HepG2 (cell line): ENCODE results near the gene NDUFAF3. TPM values are rescaled to one million over a fixed set of nuclear protein-coding genes. Genes with fewer than 3 reads are reported as not detected.

Source experiments
- ATAC-seq: fragments of 200-7000 bp; cut with Tn5 transposase; 3 replicates; pipeline ENCODE4 v1.9.1; 2020; ENCODE audit warnings: mild to moderate bottlenecking, moderate library complexity
- BruUV-seq: library from RNA; stranded (reverse); fragments of 400-500 nt; replicated peaks from 2 replicates; lab custom pipeline; 2021; lab: Mats Ljungman, UMichigan
- CTCF ChIA-PET: fragments of 300-600 bp; formaldehyde crosslinking; extraction: SDS; loops from one replicate; lab custom pipeline; 2021; ENCODE audit warnings: low total read pairs, inconsistent platforms, low intra/inter-chr PET ratio; lab: Yijun Ruan, JAX
- POLR2A ChIA-PET: fragments of 350-600 bp; sonication (Branson Sonifier 250); formaldehyde crosslinking; loops from one replicate; lab custom pipeline; 2020; ENCODE audit warnings: antibody characterized with exemption, inconsistent platforms; lab: Yijun Ruan, JAX
- DNase-seq: peaks from one replicate; pipeline ENCODE4 v3.0.0-alpha.2; 2015; ENCODE audit warnings: low spot score
- FAIRE-seq: peaks from 3 replicates; lab custom pipeline; 2011; peaks lifted over from hg19 to GRCh38; lab: Jason Lieb, UNC
- H2AFZ ChIP-seq: one replicate; pipeline ENCODE4 v1.6.1; 2011; ENCODE audit warnings: low read length, inconsistent platforms
- H3K27ac ChIP-seq: fragments of 300-600 bp; 3 replicates; pipeline ENCODE4 v1.8.0; 2011; ENCODE audit warnings: mixed run types, mild to moderate bottlenecking, mixed read lengths, low read length, inconsistent platforms; ENCODE audit not compliant: insufficient read depth; ENCODE audit errors: extremely low read length
- H3K27me3 ChIP-seq, 2 experiments: fragments of 200-600 bp in 1 of 2; 2 replicates in 1 of 2; 3 replicates in 1 of 2; pipeline versions ENCODE4 v1.6.0 to v1.8.0; 2011; ENCODE audit warnings: low read length in 2 of 2, mild to moderate bottlenecking in 2 of 2, moderate library complexity in 2 of 2, inconsistent platforms in 1 of 2; ENCODE audit not compliant: insufficient read depth in 2 of 2, control insufficient read depth in 1 of 2
- H3K36me3 ChIP-seq, 2 experiments: fragments of 200-600 bp in 1 of 2; replicated peaks in 1 of 2; 2 replicates in 1 of 2; 3 replicates in 1 of 2; pipeline versions ENCODE4 v1.5.1 to v1.8.0; 2011; ENCODE audit warnings: low read length in 2 of 2, inconsistent platforms in 1 of 2; ENCODE audit not compliant: insufficient read depth in 2 of 2, control insufficient read depth in 1 of 2
- H3K4me1 ChIP-seq: 2 replicates; pipeline ENCODE4 v1.5.1; 2012; ENCODE audit warnings: low read length, inconsistent platforms; ENCODE audit not compliant: insufficient read depth
- H3K4me2 ChIP-seq: 2 replicates; pipeline ENCODE4 v1.6.0; 2011; ENCODE audit warnings: low read depth, low read length, inconsistent platforms
- H3K4me3 ChIP-seq, 3 experiments: fragments of 200-600 bp in 1 of 3; sonication (generic), shearing (Covaris generic) in 1 of 3; replicated peaks in 1 of 3; 2 replicates each; pipeline ENCODE4 v1.5.1; 2011 to 2016; ENCODE audit warnings: low read length in 3 of 3, inconsistent platforms in 2 of 3, low read depth in 2 of 3, mild to moderate bottlenecking in 2 of 3, control low read depth in 1 of 3, mixed read lengths in 1 of 3; ENCODE audit not compliant: insufficient read depth in 1 of 3
- H3K79me2 ChIP-seq: one replicate; pipeline ENCODE4 v1.6.1; 2011; ENCODE audit warnings: low read length, inconsistent platforms; ENCODE audit not compliant: insufficient read depth
- H3K9ac ChIP-seq: 2 replicates; pipeline ENCODE4 v1.6.0; 2011; ENCODE audit warnings: mild to moderate bottlenecking, low read depth, low read length, inconsistent platforms; ENCODE audit not compliant: insufficient read depth
- H3K9me3 ChIP-seq: 2 replicates; pipeline ENCODE4 v1.5.1; 2012; ENCODE audit warnings: mild to moderate bottlenecking, low read length
- H4K20me1 ChIP-seq: 2 replicates; pipeline ENCODE4 v1.6.0; 2011; ENCODE audit warnings: inconsistent platforms, mild to moderate bottlenecking, low read length, moderate library complexity; ENCODE audit not compliant: insufficient read depth
- ATRX ChIP-seq: sonication (generic); formaldehyde crosslinking; IDR thresholded peaks from 2 replicates; pipeline ENCODE4 v1.4.0; 2020; ENCODE audit warnings: missing genetic modification reagents, borderline replicate concordance
- CC2D1A ChIP-seq: sonication (generic); formaldehyde crosslinking; IDR thresholded peaks from 2 replicates; pipeline ENCODE4 v1.8.1; 2023; ENCODE audit warnings: mild to moderate bottlenecking, missing genetic modification reagents
- CTCF ChIP-seq: sonication (generic); formaldehyde crosslinking; IDR thresholded peaks from 2 replicates; pipeline ENCODE4 v1.5.0; 2020; ENCODE audit warnings: mild to moderate bottlenecking, missing genetic modification reagents, moderate library complexity
- FOXJ3 ChIP-seq: sonication (generic); formaldehyde crosslinking; IDR thresholded peaks from 2 replicates; pipeline ENCODE4 v1.4.0; 2020; ENCODE audit warnings: missing genetic modification reagents, mild to moderate bottlenecking, borderline replicate concordance
- FUBP1 ChIP-seq: sonication (generic); formaldehyde crosslinking; IDR thresholded peaks from 2 replicates; pipeline ENCODE4 v1.5.1; 2020; ENCODE audit warnings: missing genetic modification reagents, mild to moderate bottlenecking, borderline replicate concordance
- KLF11 ChIP-seq: IDR thresholded peaks from 2 replicates; pipeline ENCODE4 v1.6.1; 2016; ENCODE audit warnings: missing compliant biosample characterization
- MAFF ChIP-seq: IDR thresholded peaks from 2 replicates; pipeline ENCODE4 v1.6.1; 2011; ENCODE audit warnings: low read depth, low read length, improper control_type of control experiment
- RARG ChIP-seq: sonication (generic); formaldehyde crosslinking; IDR thresholded peaks from 2 replicates; pipeline ENCODE4 v1.4.0; 2020; ENCODE audit warnings: low read depth, mild to moderate bottlenecking, missing genetic modification reagents
- SIN3A ChIP-seq: IDR thresholded peaks from 2 replicates; pipeline ENCODE4 v1.6.1; 2011; ENCODE audit warnings: low read depth, mild to moderate bottlenecking, control low read depth, low read length, borderline replicate concordance
- SP4 ChIP-seq: sonication (generic); formaldehyde crosslinking; IDR thresholded peaks from 2 replicates; pipeline ENCODE4 v1.8.1; 2023; ENCODE audit warnings: mild to moderate bottlenecking, missing genetic modification reagents
- ZNF18 ChIP-seq: sonication (generic); formaldehyde crosslinking; IDR thresholded peaks from 2 replicates; pipeline ENCODE4 v1.8.0; 2022; ENCODE audit warnings: mild to moderate bottlenecking, missing genetic modification reagents; ENCODE audit not compliant: insufficient replicate concordance
- ZNF780A ChIP-seq: sonication (generic); formaldehyde crosslinking; IDR thresholded peaks from 2 replicates; pipeline ENCODE4 v1.8.0; 2022; ENCODE audit warnings: mild to moderate bottlenecking, missing genetic modification reagents, moderate library complexity
- WGBS: methylation state at CpG from one replicate; pipeline ENCODE4 v1.1.6; 2017; ENCODE audit warnings: low lambda C conversion rate; 5-methylcytosine and 5-hydroxymethylcytosine counted together
- in situ Hi-C: cut with HindIII; loops from 2 replicates; pipeline ENCODE4 v1.10.0; 2017; ENCODE audit warnings: low pct_unique_long_range_greater_than_20kb; ENCODE audit not compliant: extremely low pct_ligation_motif_present
- intact Hi-C: fragments of 100-400 bp; cut with micrococcal nuclease; formaldehyde crosslinking; loops from one replicate; pipeline ENCODE4 v1.10.0; 2022; ENCODE audit not compliant: unreplicated experiment
- polyA plus RNA-seq, 8 experiments: library from polyadenylated mRNA; depleted of rRNA in 3 of 8; stranded (reverse) in 7 of 8; unstranded in 1 of 8; fragments of >200 nt; fragmentation: Illumina TruSeq in 4 of 8; extraction: Trizol in 4 of 8; gene quantifications; 2 replicates each; pipeline versions ENCODE4 v1.2.1 to v1.2.3, GENCODE V29; 2011 to 2016; ENCODE audit warnings: low read depth in 4 of 8, missing spikeins in 1 of 8, mixed read lengths in 1 of 8; ENCODE audit not compliant: insufficient read depth in 1 of 8
- total RNA-seq, 5 experiments: library from RNA; depleted of rRNA; stranded (reverse); fragments of >200 nt; fragmentation: Illumina TruSeq; extraction: Trizol; gene quantifications; 2 replicates each; pipeline ENCODE4 v1.2.3, GENCODE V29; 2016; ENCODE audit warnings: low read depth in 1 of 5
- TF ChIP-seq, protein P1 (sequence below): sonication (generic); formaldehyde crosslinking; IDR thresholded peaks from 2 replicates; pipeline ENCODE4 v1.4.0; 2020; ENCODE audit warnings: missing genetic modification reagents

Gene NDUFAF3
- total and polyA plus RNA-seq, 2 of the 13 experiments (the other 11 are each of a cell fraction or from before 2014, with no cell fraction given): 39.0 to 50.0 TPM

- ATAC-seq (peak; percentile 93), DNase-seq (peak; percentile 95), FAIRE-seq (peak; percentile 93)
- H3K79me2 ChIP-seq: peaks cover 30% of the 10 kb centered on the region
- peaks cover 14% of the 10 kb centered on the region for H4K20me1 ChIP-seq
- in situ Hi-C loops: no loop called here
- no peaks in the 10 kb centered on the region for H3K27me3 ChIP-seq
- POLR2A ChIA-PET: interaction anchor here (0.8 to 12.8 kb wide), 26 partner anchors 8 to 547 kb away, joined by 3 to 280 read pairs (median 5); partner anchors contain the start of genes AMT, BSN, DAG1 and DALRD3
- BruUV-seq: no TSS peak
- WGBS: 2% methylated on average over 35 of the region's 65 CpGs
- peaks cover 58% of the 10 kb centered on the region for H3K4me1 ChIP-seq
- H3K4me3 ChIP-seq: peak within 1 kb of the TSS; percentile 74 to 88 (median 78)
- intact Hi-C loops: no loop called here
- CTCF ChIA-PET: no interaction called here
- H3K4me2 ChIP-seq: peak within 1 kb of the TSS; percentile 92
- peak within 1 kb of the TSS; percentile 89 for H3K9ac ChIP-seq
- no peaks in the 10 kb centered on the region for H3K9me3 ChIP-seq
- H2AFZ ChIP-seq: no peak within 1 kb of the TSS
- peak within 1 kb of the TSS; percentile 86 for H3K27ac ChIP-seq
- peaks cover 3 to 9% of the 10 kb centered on the region in 2 experiments for H3K36me3 ChIP-seq
- TF ChIP-seq FUBP1 (CRISPR knock-in tag) (no peak), ZNF18 (CRISPR knock-in tag) (peak; percentile 60), MAFF (peak; percentile 30; the same call in 1 of the 2 replicates), SP4 (CRISPR knock-in tag) (peak; percentile 49; the same call in 1 of the 2 replicates), ZNF780A (no peak; the same call in 1 of the 2 replicates), CTCF (peak; percentile 76), ATRX (no peak), SIN3A (peak; percentile 85), KLF11 (CRISPR knock-in tag) (0 out of 2 replicates have a peak, but pooled peaks have one; percentile 45), RARG (CRISPR knock-in tag) (no peak), FOXJ3 (CRISPR knock-in tag) (no peak; the same call in 1 of the 2 replicates), CC2D1A (0 out of 2 replicates have a peak, but pooled peaks have one; percentile 42)
- TF ChIP-seq, protein P1, sequence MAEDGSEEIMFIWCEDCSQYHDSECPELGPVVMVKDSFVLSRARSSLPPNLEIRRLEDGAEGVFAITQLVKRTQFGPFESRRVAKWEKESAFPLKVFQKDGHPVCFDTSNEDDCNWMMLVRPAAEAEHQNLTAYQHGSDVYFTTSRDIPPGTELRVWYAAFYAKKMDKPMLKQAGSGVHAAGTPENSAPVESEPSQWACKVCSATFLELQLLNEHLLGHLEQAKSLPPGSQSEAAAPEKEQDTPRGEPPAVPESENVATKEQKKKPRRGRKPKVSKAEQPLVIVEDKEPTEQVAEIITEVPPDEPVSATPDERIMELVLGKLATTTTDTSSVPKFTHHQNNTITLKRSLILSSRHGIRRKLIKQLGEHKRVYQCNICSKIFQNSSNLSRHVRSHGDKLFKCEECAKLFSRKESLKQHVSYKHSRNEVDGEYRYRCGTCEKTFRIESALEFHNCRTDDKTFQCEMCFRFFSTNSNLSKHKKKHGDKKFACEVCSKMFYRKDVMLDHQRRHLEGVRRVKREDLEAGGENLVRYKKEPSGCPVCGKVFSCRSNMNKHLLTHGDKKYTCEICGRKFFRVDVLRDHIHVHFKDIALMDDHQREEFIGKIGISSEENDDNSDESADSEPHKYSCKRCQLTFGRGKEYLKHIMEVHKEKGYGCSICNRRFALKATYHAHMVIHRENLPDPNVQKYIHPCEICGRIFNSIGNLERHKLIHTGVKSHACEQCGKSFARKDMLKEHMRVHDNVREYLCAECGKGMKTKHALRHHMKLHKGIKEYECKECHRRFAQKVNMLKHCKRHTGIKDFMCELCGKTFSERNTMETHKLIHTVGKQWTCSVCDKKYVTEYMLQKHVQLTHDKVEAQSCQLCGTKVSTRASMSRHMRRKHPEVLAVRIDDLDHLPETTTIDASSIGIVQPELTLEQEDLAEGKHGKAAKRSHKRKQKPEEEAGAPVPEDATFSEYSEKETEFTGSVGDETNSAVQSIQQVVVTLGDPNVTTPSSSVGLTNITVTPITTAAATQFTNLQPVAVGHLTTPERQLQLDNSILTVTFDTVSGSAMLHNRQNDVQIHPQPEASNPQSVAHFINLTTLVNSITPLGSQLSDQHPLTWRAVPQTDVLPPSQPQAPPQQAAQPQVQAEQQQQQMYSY (CRISPR knock-in tag): no peak
Observed at GRCh38 chr3:49007068-49007770, 14.7 kb upstream of the NDUFAF3 start, which contains the start of gene WDR6. TSS of gene WDR6 (plus strand) at chr3:49007391. CDS start at chr3:49007432, 41 bp downstream.
